Left lung (tissue), 14 donors: ENCODE measurements around the gene PELI1. TPM values are rescaled to one million over a fixed set of nuclear protein-coding genes. Genes with fewer than 3 reads are reported as not detected.

Experiments used
- ATAC-seq: fragments of 200-7000 bp; cut with Tn5 transposase; one replicate; pipeline ENCODE4 v1.9.1; 2020; ENCODE audit warnings: moderate library complexity
- DNase-seq, 4 donors: peaks; one replicate each; pipeline ENCODE4 v3.0.0-alpha.2; 2013 to 2020
- H3K27ac ChIP-seq, 2 donors: fragments of 200-600 bp; sonication (generic) in 1 of 2; one replicate each; pipeline versions ENCODE4 v1.5.0 to v1.8.0; 2020 to 2021
- H3K27me3 ChIP-seq, 2 donors: fragments of 200-600 bp; sonication (generic) in 1 of 2; one replicate each; pipeline versions ENCODE4 v1.5.0 to v1.8.0; 2020 to 2021
- H3K36me3 ChIP-seq, 2 donors: fragments of 200-600 bp; sonication (generic) in 1 of 2; one replicate each; pipeline versions ENCODE4 v1.5.0 to v1.8.0; 2020 to 2021
- H3K4me1 ChIP-seq, 2 donors: fragments of 200-600 bp; one replicate each; pipeline ENCODE4 v1.8.0; 2021
- H3K4me3 ChIP-seq, 2 donors: fragments of 200-600 bp; sonication (generic) in 1 of 2; one replicate each; pipeline versions ENCODE4 v1.5.0 to v1.8.0; 2020 to 2021; ENCODE audit warnings: mild to moderate bottlenecking in 1 of 2
- H3K9me3 ChIP-seq, 2 donors: fragments of 200-600 bp; sonication (generic) in 1 of 2; one replicate each; pipeline versions ENCODE4 v1.5.0 to v1.8.0; 2020 to 2021
- CTCF ChIP-seq, 2 donors: fragments of 200-600 bp; sonication (generic) in 1 of 2; IDR thresholded peaks; one replicate each; pipeline versions ENCODE4 v1.5.0 to v1.8.0; 2021; ENCODE audit warnings: antibody characterized with exemption in 2 of 2
- intact Hi-C, 2 donors: fragments of 100-400 bp; cut with DNase I; formaldehyde crosslinking; loops; one replicate each; pipeline versions ENCODE4 v1.11.2 to v1.14.2; 2022
- long read RNA-seq, 12 donors: library from polyadenylated mRNA in 2 of 12; unstranded in 2 of 12; transcript quantifications; one replicate each; pipeline ENCODE4 v2.0.0 and lab custom pipeline, GENCODE V29; 2019 to 2026
- polyA plus RNA-seq, 6 donors: library from polyadenylated mRNA; unstranded; fragments of 120-200 nt; gene quantifications; one replicate each; pipeline ENCODE4 v1.2.1, GENCODE V29; 2013; ENCODE audit not compliant: insufficient read length in 6 of 6
- total RNA-seq, 2 donors: library from RNA; stranded (reverse); fragmentation: NEBNext Ultra II Directional; extraction: Animal tissue kit (Norgen Biotek cat#: 25700); gene quantifications; one replicate each; pipeline ENCODE4 v1.2.1, GENCODE V29; 2021
- donor health status: DM: no; HTN: yes; CAD: no.
- donor health status: DM: no; HTN: no; CAD: no.

The PELI1 gene
- total RNA-seq, result 10 to 100 TPM; 37.5 to 41.3 TPM
- polyA plus RNA-seq, result 10 to 100 TPM; 32.0 to 37.8 (median 33.8) TPM
- long read RNA-seq, donor 1, transcript PELI1-201 (7 exons, 3,750 nt), result major isoform, 10 of 16 reads
- long read RNA-seq, donor 1, partial matches to known transcripts, result 5 of 16 reads
- long read RNA-seq, donor 1, other reads (novel, unspliced or antisense), result 0 of 16 reads
- long read RNA-seq, donor 2, transcript PELI1-201 (7 exons, 3,750 nt), result major isoform, 7 of 7 reads
- long read RNA-seq, donor 2, partial matches to known transcripts, result 0 of 7 reads
- long read RNA-seq, donor 2, other reads (novel, unspliced or antisense), result 0 of 7 reads
- long read RNA-seq, donor 3, transcript PELI1-201 (7 exons, 3,750 nt), result major isoform, 7 of 7 reads
- long read RNA-seq, donor 3, partial matches to known transcripts, result 0 of 7 reads
- long read RNA-seq, donor 3, other reads (novel, unspliced or antisense), result 0 of 7 reads
- long read RNA-seq, donor 4, partial matches to known transcripts, result 1 of 2 reads
- long read RNA-seq, donor 4, other reads (novel, unspliced or antisense), result 0 of 2 reads
- long read RNA-seq, donor 5, transcript PELI1-201 (7 exons, 3,750 nt), result major isoform, 5 of 5 reads
- long read RNA-seq, donor 5, partial matches to known transcripts, result 0 of 5 reads
- long read RNA-seq, donor 5, other reads (novel, unspliced or antisense), result 0 of 5 reads
- long read RNA-seq, donor 6, partial matches to known transcripts, result 10 of 12 reads
- long read RNA-seq, donor 6, other reads (novel, unspliced or antisense), result 0 of 12 reads
- long read RNA-seq, donor 7, partial matches to known transcripts, result 0 of 3 reads
- long read RNA-seq, donor 7, other reads (novel, unspliced or antisense), result 0 of 3 reads
- long read RNA-seq, donor 8, transcript PELI1-201 (7 exons, 3,750 nt), result major isoform, 5 of 5 reads
- long read RNA-seq, donor 8, partial matches to known transcripts, result 0 of 5 reads
- long read RNA-seq, donor 8, other reads (novel, unspliced or antisense), result 0 of 5 reads
- long read RNA-seq, donor 9, result 0 reads
- long read RNA-seq, donor 10, partial matches to known transcripts, result 3 of 3 reads
- long read RNA-seq, donor 10, other reads (novel, unspliced or antisense), result 0 of 3 reads
- long read RNA-seq, donor 11, transcript PELI1-201 (7 exons, 3,750 nt), result major isoform, 10 of 10 reads
- long read RNA-seq, donor 11, partial matches to known transcripts, result 0 of 10 reads
- long read RNA-seq, donor 11, other reads (novel, unspliced or antisense), result 0 of 10 reads
- long read RNA-seq, donor 12, transcript PELI1-201 (7 exons, 3,750 nt), result major isoform, 6 of 6 reads
- long read RNA-seq, donor 12, partial matches to known transcripts, result 0 of 6 reads
- long read RNA-seq, donor 12, other reads (novel, unspliced or antisense), result 0 of 6 reads

GRCh38 chr2:64144057-64145013 lies at the start of gene PELI1:
Gene PELI1, minus strand, starts transcription at chr2:64144420. Its CDS starts 36,110 bp downstream, at chr2:64108310.
- peak within 1 kb of the TSS; percentile 84 to 85 for H3K4me3 ChIP-seq
- TF ChIP-seq CTCF (IDR thresholded peaks at IDR 0.05), result no peak
- intact Hi-C loops, result loop anchor here in 1 of 2 donors (5.0 kb wide), 1 partner anchor 82 kb away; no protein-coding TSS in a partner anchor
- peak; percentile 91 to 97 (median 96) for DNase-seq
- peak within 1 kb of the TSS; percentile 98 to 99 for H3K27ac ChIP-seq
- no peaks in the 10 kb centered on the region for H3K27me3 ChIP-seq
- H3K4me1 ChIP-seq, result peaks cover 0 to 36% of the 10 kb centered on the region in 2 donors
- no peaks in the 10 kb centered on the region for H3K9me3 ChIP-seq
- H3K36me3 ChIP-seq, result no peaks in the 10 kb centered on the region
- peak; percentile 97 for ATAC-seq

GRCh38 chr2:64193491-64193890 lies 49.3 kb upstream of the PELI1 start:
- DNase-seq (no peak), ATAC-seq (no peak)
- H3K4me1 ChIP-seq, result peaks cover 0 to 42% of the 10 kb centered on the region in 2 donors
- no peak overlapping the region for H3K4me3 ChIP-seq
- H3K36me3 ChIP-seq, result no peaks in the 10 kb centered on the region
- intact Hi-C loops, result no loop called here
- no peaks in the 10 kb centered on the region for H3K27me3 ChIP-seq
- no peak for TF ChIP-seq CTCF (IDR thresholded peaks at IDR 0.05)
- H3K27ac ChIP-seq, result peak overlapping the region in 1 of 2 donors; percentile 92
- no peaks in the 10 kb centered on the region for H3K9me3 ChIP-seq

- ATAC-seq, result peak; percentile 45
These were observed 48.5 kb upstream of the PELI1 start for GRCh38 chr2:64192664-64193105.

More at GRCh38 chr2:64192664-64193105, 48.5 kb upstream of the PELI1 start:
- Histone ChIP-seq H3K9me3 (no peaks in the 10 kb centered on the region), H3K4me1 (peaks cover 2 to 50% of the 10 kb centered on the region in 2 donors), H3K27ac (peak overlapping the region; percentile 57 to 92), H3K36me3 (no peaks in the 10 kb centered on the region), H3K4me3 (no peak overlapping the region), H3K27me3 (no peaks in the 10 kb centered on the region)
- intact Hi-C loops, result no loop called here
- TF ChIP-seq CTCF (IDR thresholded peaks at IDR 0.05), result no peak
- DNase-seq, result no peak
